ENCODE results near the gene OR11H6. TPM values are rescaled to one million over a fixed set of nuclear protein-coding genes. Genes with fewer than 3 reads are reported as not detected.
"Not testable (repeated sequence)": the region's sequence is repeated elsewhere in the genome, so short reads cannot be mapped to it uniquely, and the experiment has no call there.

The OR11H6 gene
- total and polyA plus RNA-seq, 8 donors, result not detected

DNA sequence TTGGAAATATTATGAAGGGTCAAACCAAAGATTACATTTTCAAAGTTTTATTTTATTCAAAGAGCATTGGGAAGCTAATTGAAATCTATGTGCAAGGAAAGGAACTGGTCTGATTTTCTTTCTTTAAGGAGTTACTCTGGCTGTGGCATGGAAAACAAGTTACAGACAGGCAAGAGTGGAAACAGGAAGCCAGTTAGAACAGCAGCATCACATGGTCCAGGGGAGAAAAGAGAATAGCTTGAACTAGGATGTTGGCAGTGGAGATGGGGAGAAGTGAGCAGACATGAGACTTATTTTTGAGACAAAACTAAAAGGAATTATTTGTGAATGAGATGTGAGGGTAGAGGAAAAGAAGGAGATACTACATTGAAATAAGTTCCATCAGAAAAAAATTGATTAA, 29.4 kb upstream of the OR11H6 start:
- Histone ChIP-seq H3K4me1 (no peaks in the 10 kb centered on the region), H3K27me3 (no peaks in the 10 kb centered on the region), H3K9me3 (no peaks in the 10 kb centered on the region), H3K27ac (no peak overlapping the region), H3K4me3 (no peak overlapping the region), H3K36me3 (no peaks in the 10 kb centered on the region)
- intact Hi-C loops (cut with DNase I), result no loop called here
- ATAC-seq (no peak), DNase-seq (no peak)
- TF ChIP-seq, protein P1, sequence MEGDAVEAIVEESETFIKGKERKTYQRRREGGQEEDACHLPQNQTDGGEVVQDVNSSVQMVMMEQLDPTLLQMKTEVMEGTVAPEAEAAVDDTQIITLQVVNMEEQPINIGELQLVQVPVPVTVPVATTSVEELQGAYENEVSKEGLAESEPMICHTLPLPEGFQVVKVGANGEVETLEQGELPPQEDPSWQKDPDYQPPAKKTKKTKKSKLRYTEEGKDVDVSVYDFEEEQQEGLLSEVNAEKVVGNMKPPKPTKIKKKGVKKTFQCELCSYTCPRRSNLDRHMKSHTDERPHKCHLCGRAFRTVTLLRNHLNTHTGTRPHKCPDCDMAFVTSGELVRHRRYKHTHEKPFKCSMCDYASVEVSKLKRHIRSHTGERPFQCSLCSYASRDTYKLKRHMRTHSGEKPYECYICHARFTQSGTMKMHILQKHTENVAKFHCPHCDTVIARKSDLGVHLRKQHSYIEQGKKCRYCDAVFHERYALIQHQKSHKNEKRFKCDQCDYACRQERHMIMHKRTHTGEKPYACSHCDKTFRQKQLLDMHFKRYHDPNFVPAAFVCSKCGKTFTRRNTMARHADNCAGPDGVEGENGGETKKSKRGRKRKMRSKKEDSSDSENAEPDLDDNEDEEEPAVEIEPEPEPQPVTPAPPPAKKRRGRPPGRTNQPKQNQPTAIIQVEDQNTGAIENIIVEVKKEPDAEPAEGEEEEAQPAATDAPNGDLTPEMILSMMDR (IDR thresholded peaks at IDR 0.05), result no peak

DNA sequence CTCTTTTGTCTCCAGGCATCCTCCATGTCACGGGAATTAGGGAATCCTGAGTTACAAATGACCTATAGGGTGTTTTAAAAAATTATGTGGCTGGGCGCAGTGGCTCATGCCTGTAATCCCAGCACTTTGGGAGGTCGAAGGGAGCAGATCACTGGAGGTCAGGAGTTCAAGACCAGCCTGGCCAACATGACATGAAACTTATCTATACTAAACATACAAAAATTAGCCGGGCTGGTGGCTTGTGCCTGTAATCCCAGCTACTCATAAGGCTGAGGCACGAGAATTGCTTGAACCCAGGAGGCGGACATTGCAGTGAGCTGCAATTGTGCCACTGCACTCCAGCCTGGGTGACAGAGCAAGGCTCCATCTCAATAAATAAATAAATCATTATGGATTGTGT, 28.3 kb upstream of the OR11H6 start:
- H3K27ac ChIP-seq; H3K9me3 ChIP-seq; H3K4me1 ChIP-seq; ATAC-seq; intact Hi-C loops (cut with DNase I); H3K36me3 ChIP-seq; H3K4me3 ChIP-seq; H3K27me3 ChIP-seq; DNase-seq: not testable (repeated sequence)

DNA sequence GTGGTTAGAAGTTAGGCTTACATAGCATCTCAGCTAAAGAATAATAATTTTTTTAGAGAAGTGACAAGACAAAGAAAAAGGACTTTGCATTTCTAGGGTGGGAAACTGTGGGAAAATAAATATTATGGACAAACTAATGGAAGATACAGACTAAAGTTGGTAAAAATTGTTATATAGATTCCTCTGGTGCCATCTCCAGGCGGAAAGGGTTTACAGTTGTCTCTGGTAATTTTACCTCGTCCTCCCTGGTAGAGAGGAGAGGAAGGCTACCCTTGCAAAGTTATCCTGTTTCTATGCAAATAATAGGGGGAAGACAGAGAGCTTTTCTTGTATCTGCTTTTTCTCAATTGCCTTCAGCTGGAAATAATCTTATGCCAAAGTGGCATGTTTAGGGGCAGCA, 27.6 kb upstream of the OR11H6 start:
- Histone ChIP-seq H3K9me3 (no peaks in the 10 kb centered on the region), H3K4me3 (no peak overlapping the region), H3K27me3 (no peaks in the 10 kb centered on the region), H3K27ac (no peak overlapping the region), H3K36me3 (no peaks in the 10 kb centered on the region), H3K4me1 (no peaks in the 10 kb centered on the region)
- intact Hi-C loops (cut with DNase I), result no loop called here
- DNase-seq (no peak), ATAC-seq (no peak)
- TF ChIP-seq, protein P1 (IDR thresholded peaks at IDR 0.05), result no peak

DNA sequence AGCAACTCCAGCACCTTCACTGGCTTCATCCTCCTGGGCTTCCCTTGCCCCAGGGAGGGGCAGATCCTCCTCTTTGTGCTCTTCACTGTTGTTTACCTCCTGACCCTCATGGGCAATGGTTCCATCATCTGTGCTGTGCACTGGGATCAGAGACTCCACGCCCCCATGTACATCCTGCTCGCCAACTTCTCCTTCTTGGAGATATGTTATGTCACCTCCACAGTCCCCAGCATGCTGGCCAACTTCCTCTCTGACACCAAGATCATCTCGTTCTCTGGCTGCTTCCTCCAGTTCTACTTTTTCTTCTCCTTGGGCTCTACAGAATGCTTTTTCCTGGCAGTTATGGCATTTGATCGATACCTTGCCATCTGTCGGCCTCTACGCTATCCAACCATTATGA, 26.1 kb upstream of the OR11H6 start:
- DNase-seq, result no peak
- intact Hi-C loops (cut with DNase I), result no loop called here
- Histone ChIP-seq H3K27me3 (no peaks in the 10 kb centered on the region), H3K4me1 (no peaks in the 10 kb centered on the region), H3K4me3 (no peak overlapping the region), H3K9me3 (no peaks in the 10 kb centered on the region), H3K36me3 (no peaks in the 10 kb centered on the region), H3K27ac (no peak overlapping the region)
- ATAC-seq, result no peak
- TF ChIP-seq, protein P1 (IDR thresholded peaks at IDR 0.05), result no peak

DNA sequence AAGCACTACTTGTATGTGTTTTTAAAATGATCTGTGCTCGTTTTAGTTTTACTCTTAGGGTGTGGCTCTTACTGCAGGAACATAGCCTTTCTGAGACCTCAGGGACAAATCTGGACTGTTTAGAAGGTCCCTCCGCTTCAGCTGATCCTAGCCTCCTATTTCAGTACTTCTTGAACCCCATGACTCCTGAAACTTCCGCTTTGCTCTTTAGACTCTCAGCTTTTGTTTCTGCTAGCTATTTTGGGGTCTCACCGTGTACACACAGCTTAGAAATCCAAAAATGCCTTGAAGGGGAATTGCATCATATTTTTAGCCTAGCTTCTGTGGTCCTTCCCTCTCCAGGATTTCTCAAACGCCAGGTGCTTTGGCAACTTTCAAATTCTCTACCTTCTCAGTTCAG, 24.5 kb upstream of the OR11H6 start:
- intact Hi-C loops (cut with DNase I), result no loop called here

DNA sequence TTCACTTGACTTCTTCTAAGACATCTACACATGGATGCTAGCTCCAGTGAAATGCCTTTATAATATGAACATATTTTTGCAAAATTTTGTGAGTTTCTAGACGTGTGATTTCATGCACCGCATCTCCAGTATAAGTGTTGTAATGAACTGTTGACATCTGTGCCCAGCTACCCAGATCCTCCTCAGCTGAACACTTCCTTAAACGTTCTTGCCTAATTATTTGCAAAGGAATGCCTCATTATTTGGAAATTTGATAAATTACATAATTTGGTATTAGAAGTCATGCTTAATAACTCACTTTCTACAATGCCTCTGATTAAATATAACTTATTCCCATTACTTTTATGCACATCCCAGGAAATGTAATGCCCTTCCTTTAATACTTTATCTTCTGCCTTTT, 18.8 kb upstream of the OR11H6 start:
- DNase-seq (no peak), ATAC-seq (no peak)
- intact Hi-C loops (cut with DNase I), result no loop called here
- Histone ChIP-seq H3K4me1 (no peaks in the 10 kb centered on the region), H3K27ac (no peak overlapping the region), H3K36me3 (no peaks in the 10 kb centered on the region), H3K27me3 (no peaks in the 10 kb centered on the region), H3K9me3 (no peaks in the 10 kb centered on the region), H3K4me3 (no peak overlapping the region)
- TF ChIP-seq, protein P1 (IDR thresholded peaks at IDR 0.05), result no peak

More for the DNA sequence above, 24.5 kb upstream of the OR11H6 start:
- H3K4me3 ChIP-seq, result no peak overlapping the region
- ATAC-seq (no peak), DNase-seq (no peak)
- H3K4me1 ChIP-seq, result no peaks in the 10 kb centered on the region
- no peaks in the 10 kb centered on the region for H3K27me3 ChIP-seq
- H3K27ac ChIP-seq, result no peak overlapping the region
- H3K9me3 ChIP-seq, result no peaks in the 10 kb centered on the region
- no peaks in the 10 kb centered on the region for H3K36me3 ChIP-seq
- TF ChIP-seq, protein P1 (IDR thresholded peaks at IDR 0.05), result no peak
